ENCODE measurements around the gene GTF3C4. TPM values are rescaled to one million over a fixed set of nuclear protein-coding genes. Genes with fewer than 3 reads are reported as not detected.

Gene GTF3C4
- total RNA-seq, 6 experiments from 2014 or later = 4.6 to 6.1 (median 5.5) TPM

- no peak overlapping the region for H3K4me3 ChIP-seq
- no peaks in the 10 kb centered on the region for H3K27me3 ChIP-seq
- peak in 1 of 4 donors; percentile 15 for ATAC-seq
- no peaks in the 10 kb centered on the region for H3K4me1 ChIP-seq
- no peak for DNase-seq
- no peak overlapping the region for H3K27ac ChIP-seq
- no peaks in the 10 kb centered on the region for H3K36me3 ChIP-seq
- WGBS (ENCODE audit: insufficient coverage, low coverage, low lambda C conversion rate, missing lambda C conversion rate) = 35% methylated on average over 2 of the region's 4 CpGs
- intact Hi-C loops (cut with DNase I) = no loop called here
- no peaks in the 10 kb centered on the region for H3K9me3 ChIP-seq
- TF ChIP-seq POLR2A (IDR thresholded peaks at IDR 0.05) = no peak
These were observed 53.5 kb downstream of the GTF3C4 start for GRCh38 chr9:132723809-132724208.

GRCh38 chr9:132725306-132725705 is 55.0 kb downstream of the GTF3C4 start:
- intact Hi-C loops (cut with DNase I) = no loop called here
- no peak for DNase-seq
- Histone ChIP-seq H3K4me3 (no peak overlapping the region), H3K27ac (no peak overlapping the region), H3K4me1 (no peaks in the 10 kb centered on the region), H3K36me3 (no peaks in the 10 kb centered on the region), H3K27me3 (no peaks in the 10 kb centered on the region), H3K9me3 (no peaks in the 10 kb centered on the region)
- 83% methylated on average over 9 of the region's 13 CpGs for WGBS (ENCODE audit: insufficient coverage, low coverage, low lambda C conversion rate, missing lambda C conversion rate)
- TF ChIP-seq CTCF (IDR thresholded peaks at IDR 0.05) = no peak
- no peak for TF ChIP-seq POLR2A (IDR thresholded peaks at IDR 0.05)
- no peak for ATAC-seq

- Histone ChIP-seq H3K4me1 (no peaks in the 10 kb centered on the region), H3K4me3 (no peak overlapping the region), H3K27ac (no peak overlapping the region), H3K9me3 (no peaks in the 10 kb centered on the region), H3K36me3 (no peaks in the 10 kb centered on the region), H3K27me3 (no peaks in the 10 kb centered on the region)
- TF ChIP-seq CTCF (IDR thresholded peaks at IDR 0.05) = no peak
- no peak for TF ChIP-seq POLR2A (IDR thresholded peaks at IDR 0.05)
- DNase-seq = peak in 1 of 3 donors; percentile 15
- intact Hi-C loops (cut with DNase I) = no loop called here
- WGBS (ENCODE audit: insufficient coverage, low coverage, low lambda C conversion rate, missing lambda C conversion rate) = 53% methylated on average over 8 of the region's 8 CpGs
- ATAC-seq = no peak
These were observed 56.4 kb downstream of the GTF3C4 start for GRCh38 chr9:132726576-132727130.

GRCh38 chr9:132728071-132728470 is 57.8 kb downstream of the GTF3C4 start:
- H3K36me3 ChIP-seq = no peaks in the 10 kb centered on the region
- H3K27ac ChIP-seq = no peak overlapping the region
- WGBS (ENCODE audit: insufficient coverage, low coverage, low lambda C conversion rate, missing lambda C conversion rate) = no CpG with 5 or more reads among the region's 5 CpGs
- no peak overlapping the region for H3K4me3 ChIP-seq
- H3K4me1 ChIP-seq = no peaks in the 10 kb centered on the region
- DNase-seq = peak in 1 of 3 donors; percentile 18
- H3K9me3 ChIP-seq = no peaks in the 10 kb centered on the region
- H3K27me3 ChIP-seq = no peaks in the 10 kb centered on the region
- intact Hi-C loops (cut with DNase I) = no loop called here
- TF ChIP-seq POLR2A (IDR thresholded peaks at IDR 0.05) = no peak
- no peak for TF ChIP-seq CTCF (IDR thresholded peaks at IDR 0.05)
- no peak for ATAC-seq

GRCh38 chr9:132728497-132728896 is 58.2 kb downstream of the GTF3C4 start:
- no peaks in the 10 kb centered on the region for H3K27me3 ChIP-seq
- TF ChIP-seq POLR2A (IDR thresholded peaks at IDR 0.05) = no peak
- TF ChIP-seq CTCF (IDR thresholded peaks at IDR 0.05) = no peak
- H3K4me3 ChIP-seq = no peak overlapping the region
- intact Hi-C loops (cut with DNase I) = no loop called here
- DNase-seq (no peak), ATAC-seq (no peak)
- H3K36me3 ChIP-seq = no peaks in the 10 kb centered on the region
- H3K4me1 ChIP-seq = no peaks in the 10 kb centered on the region
- 63% methylated on average over 2 of the region's 2 CpGs for WGBS (ENCODE audit: insufficient coverage, low coverage, low lambda C conversion rate, missing lambda C conversion rate)
- H3K9me3 ChIP-seq = no peaks in the 10 kb centered on the region
- no peak overlapping the region for H3K27ac ChIP-seq

Measured in right lobe of liver (tissue), 6 donors.